ENCODE measurements around the gene C3orf70. TPM values are rescaled to one million over a fixed set of nuclear protein-coding genes. Genes with fewer than 3 reads are reported as not detected.
"Not testable (repeated sequence)": the region's sequence is repeated elsewhere in the genome, so short reads cannot be mapped to it uniquely, and the experiment has no call there.

C3orf70 gene
- total RNA-seq, 1 experiment from 2014 or later: 8.2 TPM

GRCh38 chr3:185151101-185151963 lies 1.5 kb downstream of the C3orf70 start:
- DNase-seq (ENCODE audit: low read depth): no peak

DNA sequence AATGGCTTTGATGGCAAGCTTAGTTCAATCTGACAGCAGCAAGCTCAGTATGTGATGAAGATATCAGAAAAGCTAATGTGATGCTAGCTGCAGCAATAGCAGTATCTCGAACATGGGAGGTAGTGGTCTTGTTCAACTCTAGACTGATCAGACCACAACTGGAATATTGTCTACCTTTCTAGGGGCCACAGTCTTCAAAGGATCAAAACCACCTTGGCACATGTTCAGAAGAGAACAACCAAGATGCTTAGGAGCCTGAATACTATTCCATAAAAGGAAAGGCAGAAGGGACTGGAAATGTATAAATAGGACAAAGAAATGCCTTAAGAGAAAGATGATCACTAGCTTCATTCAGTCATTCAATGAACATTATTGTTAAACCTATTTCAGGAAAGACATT lies 2.3 kb downstream of the C3orf70 start:
- no peak for DNase-seq (ENCODE audit: low read depth)

DNA sequence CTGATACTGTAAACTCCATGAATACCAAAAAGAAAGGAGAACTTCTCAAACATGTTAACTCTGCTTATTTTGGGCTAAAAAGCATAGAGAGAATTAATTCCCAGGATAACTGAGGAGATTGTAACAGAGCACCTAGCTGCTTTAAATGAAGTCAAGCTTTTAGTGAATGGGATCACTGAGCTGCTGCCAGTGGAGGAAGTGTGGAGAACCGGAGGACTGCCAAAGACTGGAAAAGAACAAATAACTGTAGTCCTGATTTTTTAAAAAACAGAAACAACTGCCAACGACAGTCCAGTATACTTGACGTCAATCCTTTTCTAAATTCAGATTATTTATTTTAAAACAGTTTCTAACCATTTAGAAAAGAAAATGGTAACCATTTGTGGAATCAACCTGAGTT lies 3.3 kb downstream of the C3orf70 start:
- DNase-seq (ENCODE audit: low read depth): no peak

DNA sequence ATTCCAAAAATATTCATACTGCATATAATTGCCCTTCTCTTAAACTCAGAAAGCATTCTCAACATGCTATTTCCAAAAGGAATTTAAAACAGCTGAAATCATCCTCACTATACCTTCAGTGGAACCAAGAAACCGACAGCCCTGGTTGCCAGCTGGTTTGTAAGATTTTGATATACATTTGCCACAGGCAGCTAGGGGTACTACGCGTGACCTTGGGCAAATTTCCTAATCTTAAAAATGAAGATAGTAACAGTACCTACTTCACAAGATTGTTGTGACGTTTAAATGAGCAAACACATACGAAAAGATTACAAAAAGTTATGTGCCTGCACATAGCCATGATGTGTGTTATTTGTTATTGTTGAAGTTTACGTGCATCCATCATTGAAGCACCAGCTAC lies 7.3 kb downstream of the C3orf70 start:
- no peak for DNase-seq (ENCODE audit: low read depth)

- DNase-seq (ENCODE audit: low read depth): no peak
Measured at GRCh38 chr3:185144784-185145183, 8.1 kb downstream of the C3orf70 start.

GRCh38 chr3:185137821-185138220 lies 15.0 kb downstream of the C3orf70 start:
- no peak for DNase-seq (ENCODE audit: low read depth)

DNA sequence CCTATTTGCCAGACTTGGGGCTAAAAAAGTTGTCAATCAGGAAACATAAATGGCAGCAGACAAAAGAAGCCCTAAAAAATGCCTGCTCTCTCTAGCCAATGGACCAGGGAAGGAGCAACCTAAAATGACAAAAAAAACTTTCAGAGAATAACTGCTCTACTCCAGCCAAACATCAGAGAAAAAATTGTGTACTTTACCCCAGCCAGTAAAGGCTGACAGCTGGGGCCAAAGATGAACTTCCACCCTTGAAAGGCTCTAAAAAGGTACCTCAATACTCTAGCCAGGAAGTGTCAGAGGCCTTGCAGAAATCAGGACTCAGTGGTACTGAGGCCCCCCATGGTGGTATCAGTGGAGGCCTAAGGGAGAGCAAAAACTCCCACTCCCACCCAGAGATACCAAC lies 18.4 kb downstream of the C3orf70 start:
- no peak for DNase-seq (ENCODE audit: low read depth)

DNA sequence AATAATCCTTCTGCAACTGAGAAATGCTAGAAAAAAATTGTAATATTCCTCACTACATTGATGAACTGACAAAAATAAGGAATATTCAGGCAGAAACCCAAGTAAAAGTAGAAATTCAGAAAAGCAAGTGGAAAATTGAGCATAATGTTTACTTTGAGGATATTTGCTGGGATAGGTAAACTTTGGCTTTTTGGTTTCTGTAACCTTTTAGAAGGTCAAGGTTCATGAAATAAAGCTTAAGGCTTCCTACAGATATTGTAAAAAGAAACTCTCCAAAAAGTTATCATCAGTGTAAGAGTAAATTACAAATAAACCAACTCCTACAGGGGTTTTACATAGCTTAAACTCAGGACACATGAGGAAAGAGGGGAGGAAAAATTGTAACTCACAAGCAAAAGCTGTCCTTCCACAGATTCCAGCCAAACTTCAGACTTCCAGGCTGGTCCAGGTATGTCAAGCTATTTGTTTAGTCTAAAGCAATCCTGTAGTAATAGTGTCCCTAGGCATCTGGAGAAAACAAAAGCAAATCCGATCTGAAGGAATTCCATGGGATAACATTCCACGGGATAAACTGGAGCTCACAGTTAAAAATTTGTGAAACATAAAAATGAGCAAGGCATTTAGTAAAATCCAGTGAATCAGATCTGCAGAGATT lies 21.1 kb downstream of the C3orf70 start:
- DNase-seq (ENCODE audit: low read depth): no peak

GRCh38 chr3:185129083-185129482 lies 23.8 kb downstream of the C3orf70 start:
- no peak for DNase-seq (ENCODE audit: low read depth)

GRCh38 chr3:185126201-185126600 lies 26.7 kb downstream of the C3orf70 start:
- DNase-seq (ENCODE audit: low read depth): no peak

DNA sequence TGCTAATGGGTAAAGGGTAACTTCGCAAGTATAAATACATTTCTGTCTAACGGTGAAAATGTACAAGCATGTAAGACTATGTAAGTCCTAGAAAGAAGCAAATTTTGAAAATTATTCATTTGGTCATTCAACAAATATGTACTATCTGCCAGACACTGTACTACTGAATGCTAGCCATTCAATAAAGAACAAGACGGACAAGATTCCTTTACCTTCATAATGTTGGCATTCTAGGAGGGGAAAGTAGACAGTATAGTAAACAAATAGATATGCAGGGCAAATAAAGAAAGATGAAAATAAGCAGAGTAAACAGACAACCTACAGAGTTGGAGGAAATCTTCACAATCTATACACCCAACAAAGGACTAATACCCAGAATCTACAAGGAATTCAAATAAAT lies 32.7 kb downstream of the C3orf70 start:
- no peak for DNase-seq (ENCODE audit: low read depth)

DNA sequence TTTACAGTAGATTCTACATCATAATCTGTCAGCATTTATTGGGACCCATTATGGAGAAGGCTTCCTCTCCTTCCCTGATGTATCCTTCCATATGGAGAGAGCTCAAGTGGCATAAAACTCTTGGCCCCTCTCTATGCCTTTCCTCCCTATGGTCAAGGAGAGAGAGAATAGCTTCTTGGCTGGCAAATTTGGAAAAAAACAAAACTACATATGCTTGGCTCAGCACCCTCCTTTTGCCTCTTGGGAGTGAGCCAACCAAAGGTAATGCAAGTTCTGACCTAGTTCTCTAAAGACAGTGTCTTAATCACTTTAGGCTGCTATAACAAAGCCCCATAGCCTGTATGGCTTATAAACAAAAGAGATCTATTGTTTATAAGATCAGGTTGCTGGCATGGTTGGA lies 37.5 kb downstream of the C3orf70 start:
- DNase-seq (ENCODE audit: low read depth): no peak

GRCh38 chr3:185114756-185115155 lies 38.1 kb downstream of the C3orf70 start:
- peak; percentile 6 for DNase-seq (ENCODE audit: low read depth)

- DNase-seq (ENCODE audit: low read depth): no peak
Measured at GRCh38 chr3:185112186-185112585, 40.7 kb downstream of the C3orf70 start.

DNA sequence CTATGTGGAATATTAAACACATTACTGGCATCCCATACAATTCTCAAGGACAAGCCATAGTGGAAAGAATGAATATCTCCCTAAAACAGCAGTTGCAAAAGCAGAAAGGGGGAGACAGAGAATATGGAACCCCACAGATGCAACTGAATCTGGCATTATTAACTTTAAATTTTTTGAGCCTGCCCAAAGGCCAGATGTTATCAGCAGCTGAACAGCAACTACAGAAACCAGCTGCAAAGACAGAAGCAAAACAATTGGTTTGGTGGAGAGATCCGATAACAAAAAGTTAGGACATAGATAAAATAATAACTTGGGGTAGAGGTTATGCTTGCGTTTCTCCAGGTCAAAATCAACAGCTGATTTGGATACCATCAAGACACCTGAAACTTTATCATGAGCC lies 43.8 kb downstream of the C3orf70 start:
- DNase-seq (ENCODE audit: low read depth): not testable (repeated sequence)

DNA sequence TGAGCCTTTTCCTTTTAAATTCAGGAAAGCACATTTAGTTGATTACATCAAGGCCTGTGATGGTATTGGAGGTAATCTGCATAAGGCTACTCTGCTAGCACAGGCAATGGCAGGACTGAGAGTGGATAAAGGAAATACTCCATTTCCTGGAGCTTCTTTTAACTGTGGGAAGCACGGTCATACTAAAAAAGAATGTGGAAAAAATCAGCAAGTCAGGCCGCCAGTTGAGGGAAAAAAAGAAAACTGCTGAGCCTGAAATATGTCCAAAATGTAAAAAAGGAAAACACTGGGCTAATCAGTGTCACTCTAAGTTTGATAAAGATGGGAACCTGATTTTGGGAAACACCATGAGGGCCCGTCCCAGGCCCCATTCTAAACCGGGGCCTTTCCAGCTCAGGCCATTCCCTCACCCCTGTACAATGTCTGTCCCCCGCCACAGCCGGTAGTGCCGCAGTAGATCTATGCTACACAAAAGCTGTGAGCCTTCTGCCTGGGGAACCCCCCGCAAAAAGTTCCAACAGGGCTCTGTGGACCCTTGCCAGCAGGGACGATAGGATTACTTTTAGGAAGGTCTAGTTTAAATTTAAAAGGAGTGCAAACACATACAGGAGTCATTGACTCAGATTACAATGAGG lies 46.5 kb downstream of the C3orf70 start:
- not testable (repeated sequence) for DNase-seq (ENCODE audit: low read depth)

- no peak for DNase-seq (ENCODE audit: low read depth)
Measured at GRCh38 chr3:185103359-185104127, 49.3 kb downstream of the C3orf70 start.

DNA sequence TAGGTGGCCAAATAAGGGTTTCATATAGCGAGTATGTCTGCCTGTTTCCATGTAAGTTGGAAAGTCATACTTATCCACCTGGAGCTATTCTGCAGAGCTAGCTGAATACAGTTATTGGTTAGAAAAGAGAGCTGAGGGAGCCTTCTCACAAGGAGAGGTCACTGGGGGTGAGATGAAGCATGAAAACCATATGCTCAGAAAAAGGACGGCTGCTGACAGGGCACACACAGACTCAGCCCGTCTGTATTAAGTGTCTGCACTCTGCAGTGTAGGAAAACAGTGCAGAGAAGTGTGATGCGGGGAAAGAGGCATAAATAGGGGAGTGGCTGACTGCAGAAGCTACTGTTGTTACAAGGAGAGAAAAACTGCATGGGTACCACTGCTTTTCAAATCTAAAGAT lies 58.2 kb downstream of the C3orf70 start:
- peak; percentile 9 for DNase-seq (ENCODE audit: low read depth)

DNA sequence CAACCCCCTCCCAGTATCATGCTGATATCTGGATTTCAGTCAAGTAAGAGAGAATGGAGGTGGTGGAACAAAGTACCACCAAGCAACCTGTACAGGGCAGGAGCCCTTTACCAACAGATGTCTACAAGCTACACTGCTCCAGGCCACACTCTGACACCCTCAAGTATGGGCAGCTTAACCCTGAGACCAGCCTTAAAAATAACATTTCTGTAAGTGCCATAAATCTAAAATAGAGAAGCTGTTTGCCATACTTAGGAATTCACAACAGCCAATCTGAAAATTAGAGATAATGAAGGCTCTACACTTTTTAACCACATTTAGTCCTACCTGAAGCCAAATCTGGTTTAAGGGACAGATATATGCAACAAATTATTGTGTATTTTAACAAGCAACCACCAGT lies 59.7 kb downstream of the C3orf70 start:
- no peak for DNase-seq (ENCODE audit: low read depth)

- DNase-seq (ENCODE audit: low read depth): no peak
Measured at GRCh38 chr3:185090811-185091210, 62.0 kb downstream of the C3orf70 start.

GRCh38 chr3:185089751-185090150 lies 63.1 kb downstream of the C3orf70 start:
- DNase-seq (ENCODE audit: low read depth): no peak

- DNase-seq (ENCODE audit: low read depth): peak; percentile 17
Measured at GRCh38 chr3:185089343-185089742, 63.5 kb downstream of the C3orf70 start.
